Sigmoid colon (tissue), 7 donors: ENCODE data around the gene GARIN6. TPM values are rescaled to one million over a fixed set of nuclear protein-coding genes. Genes with fewer than 3 reads are reported as not detected.
"Not testable (repeated sequence)": the region's sequence is repeated elsewhere in the genome, so short reads cannot be mapped to it uniquely, and the experiment has no call there.

Source experiments
- DNase-seq: peaks from one replicate; pipeline ENCODE4 v3.0.0-alpha.2; 2019
- H3K27ac ChIP-seq, 4 donors: fragments of 200-600 bp; sonication (generic); one replicate each; pipeline ENCODE4 v1.5.1; 2016 to 2019; ENCODE audit warnings: mild to moderate bottlenecking in 1 of 4
- H3K27me3 ChIP-seq, 3 donors: fragments of 200-600 bp; sonication (generic); one replicate each; pipeline ENCODE4 v1.5.1; 2019; ENCODE audit warnings: mild to moderate bottlenecking in 1 of 3
- H3K36me3 ChIP-seq, 4 donors: fragments of 200-600 bp; sonication (generic); one replicate each; pipeline ENCODE4 v1.5.1; 2016 to 2019
- H3K4me1 ChIP-seq, 4 donors: fragments of 200-600 bp; sonication (generic); one replicate each; pipeline ENCODE4 v1.5.1; 2017 to 2019
- H3K4me3 ChIP-seq, 4 donors: fragments of 200-600 bp; sonication (generic); one replicate each; pipeline ENCODE4 v1.5.1; 2017 to 2019; ENCODE audit warnings: mild to moderate bottlenecking in 2 of 4, moderate library complexity in 1 of 4
- H3K9me3 ChIP-seq, 4 donors: fragments of 200-600 bp in 3 of 4; sonication (generic) in 3 of 4; one replicate each; pipeline versions ENCODE4 v1.5.1 to v1.6.1; 2013 to 2019
- CTCF ChIP-seq, 4 experiments: fragments of 450-650 bp in 3 of 4; fragments of 200-600 bp in 1 of 4; IDR thresholded peaks; one replicate each; pipeline ENCODE4 v1.5.1; 2016 to 2019; ENCODE audit warnings: antibody characterized with exemption in 4 of 4, mild to moderate bottlenecking in 3 of 4, moderate library complexity in 2 of 4
- EP300 ChIP-seq, 4 donors: sonication (generic); formaldehyde crosslinking; IDR thresholded peaks; one replicate each; pipeline ENCODE4 v1.6.1; 2017; ENCODE audit warnings: antibody characterized with exemption in 4 of 4
- POLR2A ChIP-seq, 2 donors: fragments of 450-650 bp; IDR thresholded peaks; one replicate each; pipeline ENCODE4 v1.6.1; 2016; ENCODE audit warnings: antibody characterized with exemption in 2 of 2, mild to moderate bottlenecking in 2 of 2, moderate library complexity in 2 of 2
- POLR2AphosphoS5 ChIP-seq, 4 donors: sonication (generic); formaldehyde crosslinking; IDR thresholded peaks; one replicate each; pipeline ENCODE4 v1.6.1; 2017; ENCODE audit warnings: antibody characterized with exemption in 4 of 4
- WGBS, 2 donors: extraction: QIAGEN DNeasy Blood & Tissue Kit; methylation state at CpG; one replicate each; pipeline ENCODE4 v1.1.7; 2013; 5-methylcytosine and 5-hydroxymethylcytosine counted together
- intact Hi-C: fragments of 100-400 bp; cut with DNase I; formaldehyde crosslinking; loops from one replicate; pipeline ENCODE4 v1.15.1; 2023
- polyA plus RNA-seq, 3 donors: library from polyadenylated mRNA; stranded (reverse); fragments of 200-250 nt; gene quantifications; one replicate each; pipeline ENCODE4 v1.2.3, GENCODE V29; 2013
- total RNA-seq, 4 donors: library from RNA; depleted of rRNA; stranded (reverse); fragments of >200 nt; gene quantifications; one replicate each; pipeline ENCODE4 v1.1.0, GENCODE V29; 2016
- donor health status: healthy with polysubstance abuse.
- donor health status: Bipolar disorder and iron deficiency.
- donor health status: healthy.

GARIN6 gene
- total and polyA plus RNA-seq, 7 donors = not detected

- intact Hi-C loops = no loop called here
- H3K9me3 ChIP-seq = no peaks in the 10 kb centered on the region
- H3K27me3 ChIP-seq = no peaks in the 10 kb centered on the region
- DNase-seq = no peak
- no peak overlapping the region for H3K4me3 ChIP-seq
- TF ChIP-seq POLR2A (IDR thresholded peaks at IDR 0.05) = no peak
- no peak for TF ChIP-seq EP300 (IDR thresholded peaks at IDR 0.05)
- TF ChIP-seq CTCF (IDR thresholded peaks at IDR 0.05) = no peak
- no peak for TF ChIP-seq POLR2AphosphoS5 (IDR thresholded peaks at IDR 0.05)
- no peaks in the 10 kb centered on the region for H3K4me1 ChIP-seq
- 88 to 90% methylated on average over 3 of the region's 3 CpGs for WGBS, 2 donors
- H3K27ac ChIP-seq = no peak overlapping the region
- H3K36me3 ChIP-seq = no peaks in the 10 kb centered on the region
These were observed 36.0 kb upstream of the GARIN6 start for GRCh38 chr12:99611599-99611998.

- H3K4me1 ChIP-seq = no peaks in the 10 kb centered on the region
- no peaks in the 10 kb centered on the region for H3K36me3 ChIP-seq
- no peak overlapping the region for H3K4me3 ChIP-seq
- DNase-seq = no peak
- intact Hi-C loops = no loop called here
- H3K27me3 ChIP-seq = no peaks in the 10 kb centered on the region
- H3K27ac ChIP-seq = no peak overlapping the region
- H3K9me3 ChIP-seq = peaks cover 0 to 5% (median 2%) of the 10 kb centered on the region in 4 donors
- TF ChIP-seq CTCF (IDR thresholded peaks at IDR 0.05) (no peak), EP300 (IDR thresholded peaks at IDR 0.05) (no peak), POLR2AphosphoS5 (IDR thresholded peaks at IDR 0.05) (no peak), POLR2A (IDR thresholded peaks at IDR 0.05) (no peak)
- 77 to 88% methylated on average over 4 of the region's 4 CpGs for whole genome bisulfite sequencing, 2 donors
These were observed 28.9 kb upstream of the GARIN6 start for GRCh38 chr12:99618657-99619056.

GRCh38 chr12:99619389-99620158 is 28.0 kb upstream of the GARIN6 start:
- WGBS, 2 donors = 60 to 65% methylated on average over 7 of the region's 7 CpGs
- Histone ChIP-seq H3K9me3 (peaks cover 0 to 5% (median 2%) of the 10 kb centered on the region in 4 donors), H3K4me3 (no peak overlapping the region), H3K27ac (no peak overlapping the region), H3K27me3 (no peaks in the 10 kb centered on the region), H3K4me1 (no peaks in the 10 kb centered on the region), H3K36me3 (no peaks in the 10 kb centered on the region)
- intact Hi-C loops = no loop called here
- no peak for DNase-seq
- TF ChIP-seq CTCF (IDR thresholded peaks at IDR 0.05) = no peak
- TF ChIP-seq POLR2A (IDR thresholded peaks at IDR 0.05) = no peak
- no peak for TF ChIP-seq POLR2AphosphoS5 (IDR thresholded peaks at IDR 0.05)
- TF ChIP-seq EP300 (IDR thresholded peaks at IDR 0.05) = no peak

- H3K27me3 ChIP-seq = no peaks in the 10 kb centered on the region
- intact Hi-C loops = no loop called here
- no peak for DNase-seq
These were observed 27.4 kb upstream of the GARIN6 start for GRCh38 chr12:99620159-99620479.

GRCh38 chr12:99624591-99624990 is 23.0 kb upstream of the GARIN6 start:
- H3K4me1 ChIP-seq, H3K27me3 ChIP-seq, intact Hi-C loops, DNase-seq, H3K4me3 ChIP-seq, H3K36me3 ChIP-seq, H3K27ac ChIP-seq, H3K9me3 ChIP-seq: not testable (repeated sequence)
- WGBS, 2 donors = 93 to 96% methylated on average over 2 of the region's 2 CpGs

More at GRCh38 chr12:99620159-99620479, 27.4 kb upstream of the GARIN6 start:
- Histone ChIP-seq H3K4me3 (no peak overlapping the region), H3K36me3 (no peaks in the 10 kb centered on the region), H3K9me3 (peaks cover 0 to 5% (median 2%) of the 10 kb centered on the region in 4 donors), H3K27ac (no peak overlapping the region), H3K4me1 (no peaks in the 10 kb centered on the region)
- TF ChIP-seq CTCF (IDR thresholded peaks at IDR 0.05) (no peak), POLR2AphosphoS5 (IDR thresholded peaks at IDR 0.05) (no peak), POLR2A (IDR thresholded peaks at IDR 0.05) (no peak), EP300 (IDR thresholded peaks at IDR 0.05) (no peak)
